ENCODE measurements around the gene PLCH1.

- TF ChIP-seq POLR2AphosphoS5 (IDR thresholded peaks at IDR 0.05; ENCODE audit: low read depth, low read length) (no peak), TAF1 (IDR thresholded peaks at IDR 0.05; ENCODE audit: borderline replicate concordance, insufficient read depth, low read length) (no peak)
Measured at GRCh38 chr3:155360281-155360680, 384.6 kb downstream of the PLCH1 start.
